Panc1 (cell line): ENCODE data around the gene MCF2L2. TPM values are rescaled to one million over a fixed set of nuclear protein-coding genes. Genes with fewer than 3 reads are reported as not detected.

ENCODE experiments used
- ATAC-seq: fragments of 200-7000 bp; cut with Tn5 transposase; 2 replicates; pipeline ENCODE4 v1.9.1; 2020; ENCODE audit warnings: mild to moderate bottlenecking, moderate library complexity
- BruUV-seq: library from RNA; stranded (reverse); fragments of 400-500 nt; replicated peaks from 2 replicates; lab custom pipeline; 2021; lab: Mats Ljungman, UMichigan
- CTCF ChIA-PET: fragments of 300-600 bp; sonication (Branson Sonifier 250); formaldehyde crosslinking; loops from one replicate; lab custom pipeline; 2022; ENCODE audit warnings: antibody characterized with exemption; lab: Charles Lee
- POLR2A ChIA-PET: fragments of 300-600 bp; sonication (Branson Sonifier 250); formaldehyde crosslinking; loops from one replicate; lab custom pipeline; 2022; ENCODE audit warnings: antibody characterized with exemption; lab: Charles Lee
- DNase-seq: peaks from one replicate; pipeline ENCODE4 v3.0.0-alpha.2; 2010; ENCODE audit warnings: low read depth, low spot score
- H3K27ac ChIP-seq: 2 replicates; pipeline ENCODE4 v1.5.1; 2011; ENCODE audit warnings: mild to moderate bottlenecking, low read length, inconsistent platforms
- H3K27me3 ChIP-seq: fragments of 200-500 bp; sonication (Bioruptor generic); 2 replicates; pipeline ENCODE4 v1.6.0; 2014; ENCODE audit warnings: low read length, inconsistent platforms; ENCODE audit not compliant: control insufficient read depth, insufficient read depth
- H3K36me3 ChIP-seq: fragments of 200-500 bp; sonication (Bioruptor generic); 2 replicates; pipeline ENCODE4 v1.5.1; 2014; ENCODE audit warnings: inconsistent platforms, mild to moderate bottlenecking, low read length, moderate library complexity; ENCODE audit not compliant: control insufficient read depth, insufficient read depth
- H3K4me1 ChIP-seq: 2 replicates; pipeline ENCODE4 v1.5.1; 2011; ENCODE audit warnings: inconsistent platforms, mild to moderate bottlenecking, low read length, moderate library complexity; ENCODE audit not compliant: control insufficient read depth, insufficient read depth
- H3K4me3 ChIP-seq, 2 experiments: 2 replicates each; pipeline ENCODE4 v1.5.1; 2011 to 2012; ENCODE audit warnings: low read depth in 2 of 2, low read length in 2 of 2, mild to moderate bottlenecking in 2 of 2, inconsistent platforms in 1 of 2, moderate library complexity in 1 of 2
- H3K9me3 ChIP-seq: fragments of 200-500 bp; sonication (Bioruptor generic); 2 replicates; pipeline ENCODE4 v1.5.1; 2014; ENCODE audit warnings: low read depth, mild to moderate bottlenecking, inconsistent platforms, low read length, moderate library complexity; ENCODE audit not compliant: control insufficient read depth, insufficient read depth
- CTCF ChIP-seq: fragments of 450-650 bp; IDR thresholded peaks from 2 replicates; pipeline ENCODE4 v1.5.1; 2017; ENCODE audit warnings: mild to moderate bottlenecking
- POLR2AphosphoS5 ChIP-seq: IDR thresholded peaks from 2 replicates; pipeline ENCODE4 v1.6.1; 2012; ENCODE audit warnings: mild to moderate bottlenecking, low read depth, low read length, moderate library complexity
- REST ChIP-seq, 2 experiments: IDR thresholded peaks; 2 replicates each; pipeline ENCODE4 v1.6.1; 2011 to 2012; ENCODE audit warnings: low read depth in 2 of 2, control low read depth in 1 of 2, low read length in 1 of 2, mild to moderate bottlenecking in 1 of 2, moderate library complexity in 1 of 2; ENCODE audit not compliant: insufficient read depth in 1 of 2
- SIN3A ChIP-seq: IDR thresholded peaks from 2 replicates; pipeline ENCODE4 v1.6.1; 2012; ENCODE audit warnings: low read depth, mild to moderate bottlenecking, low read length, moderate library complexity, borderline replicate concordance; ENCODE audit not compliant: insufficient read depth
- TCF7L2 ChIP-seq: IDR thresholded peaks from 2 replicates; pipeline ENCODE4 v1.6.1; 2011; ENCODE audit warnings: mild to moderate bottlenecking, low read depth, low read length, inconsistent platforms
- in situ Hi-C: cut with HindIII; loops from 2 replicates; pipeline ENCODE4 v1.10.0; 2016; ENCODE audit warnings: low sequenced_read_pairs, low pct_unique_long_range_greater_than_20kb
- intact Hi-C: fragments of 100-400 bp; cut with micrococcal nuclease; formaldehyde crosslinking; loops from one replicate; pipeline ENCODE4 v1.10.0; 2022; ENCODE audit not compliant: unreplicated experiment
- total RNA-seq: library from RNA; stranded (reverse); gene quantifications from one replicate; pipeline ENCODE4 v1.2.1, GENCODE V29; 2021; ENCODE audit not compliant: unreplicated experiment

Gene MCF2L2
- total RNA-seq, 1 experiment from 2014 or later: 1.0 TPM

GRCh38 chr3:183275418-183275817 lies 153.0 kb downstream of the MCF2L2 start:
- TF ChIP-seq POLR2AphosphoS5 (no peak), SIN3A (no peak), TCF7L2 (no peak), REST (IDR thresholded peaks at IDR 0.05; ENCODE audit: insufficient read depth in 1 of 2, low read depth in 2 of 2, low read length in 1 of 2) (no peak), CTCF (no peak)
- ChIA-PET POLR2A (no interaction called here), CTCF (no interaction called here)
- Histone ChIP-seq H3K4me3 (no peak overlapping the region), H3K27ac (no peak overlapping the region), H3K4me1 (peaks cover 12% of the 10 kb centered on the region), H3K27me3 (no peaks in the 10 kb centered on the region), H3K36me3 (no peaks in the 10 kb centered on the region), H3K9me3 (no peaks in the 10 kb centered on the region)
- DNase-seq (no peak), ATAC-seq (no peak)
- in situ Hi-C loops (no loop called here), intact Hi-C loops (no loop called here)
- no TSS peak for BruUV-seq

- POLR2A ChIA-PET: no interaction called here
- in situ Hi-C loops: no loop called here
- H3K9me3 ChIP-seq: no peaks in the 10 kb centered on the region
- CTCF ChIA-PET: no interaction called here
- intact Hi-C loops: no loop called here
- H3K27me3 ChIP-seq: no peaks in the 10 kb centered on the region
- ATAC-seq (peak; percentile 49; the same call in 1 of the 2 replicates), DNase-seq (no peak)
- no peaks in the 10 kb centered on the region for H3K36me3 ChIP-seq
- H3K4me1 ChIP-seq: peaks cover 12% of the 10 kb centered on the region
- TF ChIP-seq REST (IDR thresholded peaks at IDR 0.05; ENCODE audit: insufficient read depth in 1 of 2, low read depth in 2 of 2, low read length in 1 of 2): no peak
- H3K4me3 ChIP-seq: no peak overlapping the region
- no peak overlapping the region for H3K27ac ChIP-seq
- no TSS peak for BruUV-seq
Measured at GRCh38 chr3:183274609-183275008, 153.8 kb downstream of the MCF2L2 start.
